ENCODE measurements around the gene OR6C3. TPM values are rescaled to one million over a fixed set of nuclear protein-coding genes. Genes with fewer than 3 reads are reported as not detected.

Gene OR6C3
- not detected in 2 replicates for total RNA-seq

GRCh38 chr12:55330446-55330845 is at the start of gene OR6C3:
OR6C3 (plus strand) TSS chr12:55330746; CDS start chr12:55331701, 955 bp downstream.
- Mint-ChIP-seq H3K36me3 (ENCODE audit: low read depth) (no peaks in the 10 kb centered on the region), H3K27ac (no peak within 1 kb of the TSS), H3K4me1 (no peaks in the 10 kb centered on the region), H3K27me3 (peaks cover 3% of the 10 kb centered on the region), H3K4me3 (no peak within 1 kb of the TSS), H3K9me3 (no peaks in the 10 kb centered on the region)
- DNase-seq, result no peak
- CTCF ChIA-PET, result no interaction called here
- TF ChIP-seq CTCF (IDR thresholded peaks at IDR 0.05), result no peak
- intact Hi-C loops (cut with micrococcal nuclease), result no loop called here
- ATAC-seq (ENCODE audit: low read depth), result no peak
- POLR2A ChIA-PET, result no interaction called here

GRCh38 chr12:55280991-55281390 is 49.6 kb upstream of the OR6C3 start:
- Mint-ChIP-seq H3K36me3 (ENCODE audit: low read depth) (no peaks in the 10 kb centered on the region), H3K27ac (no peak overlapping the region), H3K4me3 (no peak overlapping the region), H3K27me3 (peaks cover 11% of the 10 kb centered on the region), H3K9me3 (peaks cover 4% of the 10 kb centered on the region), H3K4me1 (no peaks in the 10 kb centered on the region)
- CTCF ChIA-PET, result no interaction called here
- ATAC-seq (ENCODE audit: low read depth), result no peak
- TF ChIP-seq CTCF (IDR thresholded peaks at IDR 0.05), result no peak
- intact Hi-C loops (cut with micrococcal nuclease), result no loop called here
- POLR2A ChIA-PET, result no interaction called here
- no peak for DNase-seq

- intact Hi-C loops (cut with micrococcal nuclease), result no loop called here
- POLR2A ChIA-PET, result no interaction called here
- TF ChIP-seq CTCF (IDR thresholded peaks at IDR 0.05), result no peak
These were observed 40.5 kb upstream of the OR6C3 start for GRCh38 chr12:55289999-55290398.

GRCh38 chr12:55296469-55296868 is 34.1 kb upstream of the OR6C3 start, which contains the start of gene OR6C6:
OR6C6 (minus strand) TSS chr12:55296569; CDS start chr12:55295232, 1,337 bp downstream.
- H3K9me3 Mint-ChIP-seq, result no peaks in the 10 kb centered on the region
- intact Hi-C loops (cut with micrococcal nuclease), result no loop called here
- ATAC-seq (ENCODE audit: low read depth) (no peak), DNase-seq (no peak)
- CTCF ChIA-PET, result no interaction called here
- no peaks in the 10 kb centered on the region for H3K4me1 Mint-ChIP-seq
- no peak within 1 kb of the TSS for H3K27ac Mint-ChIP-seq
- POLR2A ChIA-PET, result no interaction called here
- peaks cover 19% of the 10 kb centered on the region for H3K27me3 Mint-ChIP-seq
- no peak within 1 kb of the TSS for H3K4me3 Mint-ChIP-seq
- no peaks in the 10 kb centered on the region for H3K36me3 Mint-ChIP-seq (ENCODE audit: low read depth)
- no peak for TF ChIP-seq CTCF (IDR thresholded peaks at IDR 0.05)

More at GRCh38 chr12:55289999-55290398, 40.5 kb upstream of the OR6C3 start:
- H3K4me3 Mint-ChIP-seq, result no peak overlapping the region
- H3K27ac Mint-ChIP-seq, result no peak overlapping the region
- peaks cover 9% of the 10 kb centered on the region for H3K27me3 Mint-ChIP-seq
- CTCF ChIA-PET, result no interaction called here
- no peaks in the 10 kb centered on the region for H3K4me1 Mint-ChIP-seq
- no peaks in the 10 kb centered on the region for H3K36me3 Mint-ChIP-seq (ENCODE audit: low read depth)
- DNase-seq, result no peak
- H3K9me3 Mint-ChIP-seq, result no peaks in the 10 kb centered on the region
- ATAC-seq (ENCODE audit: low read depth), result no peak

- H3K9me3 Mint-ChIP-seq, result peaks cover under 1% of the 10 kb centered on the region
- no peaks in the 10 kb centered on the region for H3K36me3 Mint-ChIP-seq (ENCODE audit: low read depth)
- no peak within 1 kb of the TSS for H3K4me3 Mint-ChIP-seq
- no peaks in the 10 kb centered on the region for H3K4me1 Mint-ChIP-seq
- intact Hi-C loops (cut with micrococcal nuclease), result no loop called here
- CTCF ChIA-PET, result no interaction called here
- DNase-seq (no peak), ATAC-seq (ENCODE audit: low read depth) (no peak)
- peaks cover 11% of the 10 kb centered on the region for H3K27me3 Mint-ChIP-seq
- TF ChIP-seq CTCF (IDR thresholded peaks at IDR 0.05), result no peak
- POLR2A ChIA-PET, result no interaction called here
- H3K27ac Mint-ChIP-seq, result no peak within 1 kb of the TSS
These were observed 16.5 kb upstream of the OR6C3 start, which contains the start of gene OR6C1 for GRCh38 chr12:55314043-55314442. OR6C1 (plus strand) TSS chr12:55314343; CDS start chr12:55320600, 6,257 bp downstream.

All from activated B cell treated with CpG ODN at 0.5 μM for 24 hours (primary cell).